VCaP (cell line): ENCODE results near the gene SH3TC1.

Experiments used
- H3K27ac ChIP-seq: fragments of 450-650 bp; 2 replicates; pipeline ENCODE4 v1.5.1; 2017
- TF ChIP-seq, protein P1 (sequence below): fragments of 450-650 bp; conservative IDR thresholded peaks from 2 replicates; pipeline ENCODE4 v1.5.1; 2017; ENCODE audit warnings: mild to moderate bottlenecking, moderate library complexity

SH3TC1 gene

DNA sequence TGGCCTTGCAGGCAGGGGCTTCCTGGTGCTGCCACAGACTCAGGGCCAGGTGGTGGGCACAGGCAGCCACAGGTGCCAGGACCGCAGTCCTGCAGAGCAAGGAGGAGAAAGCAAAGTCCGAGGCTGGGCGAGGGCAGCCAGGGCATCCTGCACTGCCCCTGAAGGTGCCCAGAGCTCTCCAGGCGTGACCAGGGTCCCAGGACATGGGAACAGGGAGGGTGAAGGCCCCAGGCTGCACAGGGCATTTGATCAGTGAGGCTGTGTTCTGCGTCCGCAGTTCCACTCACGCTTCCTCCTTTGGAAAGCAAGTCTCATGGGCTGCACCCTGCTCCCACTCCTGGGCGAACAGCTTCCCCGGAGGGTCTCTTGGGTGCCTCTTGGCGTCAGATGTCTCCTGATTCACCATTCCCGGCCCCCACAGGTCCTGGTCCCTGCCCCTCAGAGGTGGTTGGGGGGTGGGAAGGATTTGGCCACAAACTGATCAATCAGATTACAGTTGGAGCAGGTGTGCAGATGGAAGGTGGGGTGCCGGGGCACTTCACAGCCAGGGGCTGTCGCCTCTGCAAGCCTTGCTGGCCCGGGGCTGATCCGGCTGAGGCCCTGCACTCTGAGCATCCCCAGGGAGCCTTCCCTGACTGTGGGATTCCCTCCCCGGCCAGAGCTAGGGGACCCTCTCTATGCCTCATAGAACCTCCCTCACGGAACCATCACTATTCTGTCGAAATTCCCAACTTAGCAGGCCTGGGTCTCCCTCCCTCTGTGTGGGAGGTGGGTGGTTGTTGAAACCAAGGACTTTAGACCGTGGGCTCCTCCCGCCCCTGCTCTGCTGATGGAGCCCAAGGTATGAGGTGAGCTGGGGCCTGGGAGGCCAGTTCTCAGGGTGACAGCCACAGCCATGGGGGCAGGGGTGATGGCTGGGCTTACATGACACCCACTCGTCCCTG is 3.3 kb downstream of the SH3TC1 start:
- TF ChIP-seq, protein P1, sequence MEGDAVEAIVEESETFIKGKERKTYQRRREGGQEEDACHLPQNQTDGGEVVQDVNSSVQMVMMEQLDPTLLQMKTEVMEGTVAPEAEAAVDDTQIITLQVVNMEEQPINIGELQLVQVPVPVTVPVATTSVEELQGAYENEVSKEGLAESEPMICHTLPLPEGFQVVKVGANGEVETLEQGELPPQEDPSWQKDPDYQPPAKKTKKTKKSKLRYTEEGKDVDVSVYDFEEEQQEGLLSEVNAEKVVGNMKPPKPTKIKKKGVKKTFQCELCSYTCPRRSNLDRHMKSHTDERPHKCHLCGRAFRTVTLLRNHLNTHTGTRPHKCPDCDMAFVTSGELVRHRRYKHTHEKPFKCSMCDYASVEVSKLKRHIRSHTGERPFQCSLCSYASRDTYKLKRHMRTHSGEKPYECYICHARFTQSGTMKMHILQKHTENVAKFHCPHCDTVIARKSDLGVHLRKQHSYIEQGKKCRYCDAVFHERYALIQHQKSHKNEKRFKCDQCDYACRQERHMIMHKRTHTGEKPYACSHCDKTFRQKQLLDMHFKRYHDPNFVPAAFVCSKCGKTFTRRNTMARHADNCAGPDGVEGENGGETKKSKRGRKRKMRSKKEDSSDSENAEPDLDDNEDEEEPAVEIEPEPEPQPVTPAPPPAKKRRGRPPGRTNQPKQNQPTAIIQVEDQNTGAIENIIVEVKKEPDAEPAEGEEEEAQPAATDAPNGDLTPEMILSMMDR, result no peak
- peak overlapping the region; percentile 90; the same call in 1 of the 2 replicates for H3K27ac ChIP-seq

DNA sequence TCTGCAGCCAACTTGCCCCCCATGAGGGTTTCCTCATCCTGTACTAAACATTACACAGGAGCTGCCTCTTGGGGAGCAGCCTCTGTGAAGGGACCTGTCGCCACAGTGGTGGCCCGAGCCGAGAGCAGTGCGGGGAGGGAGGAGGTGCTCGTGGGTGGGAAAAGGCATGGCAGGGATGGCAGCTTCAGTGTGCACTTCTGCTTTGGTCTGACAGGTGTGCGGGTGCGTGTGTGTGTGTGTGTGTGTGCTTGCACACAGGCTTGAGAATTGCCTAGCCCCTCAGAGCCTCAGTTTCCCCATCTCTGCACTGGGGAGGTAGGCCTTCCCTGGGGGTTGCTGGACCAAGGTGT is 3.9 kb downstream of the SH3TC1 start:
- H3K27ac ChIP-seq, result no peak overlapping the region
- TF ChIP-seq, protein P1, result no peak

DNA sequence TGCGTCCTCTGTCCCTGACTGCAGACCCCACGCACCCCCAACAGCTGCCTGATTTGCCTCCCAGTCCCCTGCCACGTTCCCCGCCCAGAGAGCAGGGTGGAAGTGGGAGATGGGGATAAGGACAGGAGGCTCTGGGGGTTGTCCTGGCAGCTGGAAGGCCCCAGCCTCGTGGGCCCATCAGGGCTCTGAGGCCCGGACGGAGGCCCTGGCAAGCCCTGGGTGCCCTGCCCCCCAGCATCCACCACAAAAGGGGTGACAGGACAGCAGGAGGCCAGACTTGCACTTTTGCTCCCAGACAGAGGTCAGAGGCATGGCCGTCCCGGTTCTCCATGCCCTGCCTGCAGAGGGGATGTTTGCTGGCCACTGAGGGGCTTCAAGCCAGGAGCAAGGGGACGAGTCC is 4.7 kb downstream of the SH3TC1 start:
- TF ChIP-seq, protein P1, result no peak
- H3K27ac ChIP-seq, result no peak overlapping the region; the same call in 1 of the 2 replicates

DNA sequence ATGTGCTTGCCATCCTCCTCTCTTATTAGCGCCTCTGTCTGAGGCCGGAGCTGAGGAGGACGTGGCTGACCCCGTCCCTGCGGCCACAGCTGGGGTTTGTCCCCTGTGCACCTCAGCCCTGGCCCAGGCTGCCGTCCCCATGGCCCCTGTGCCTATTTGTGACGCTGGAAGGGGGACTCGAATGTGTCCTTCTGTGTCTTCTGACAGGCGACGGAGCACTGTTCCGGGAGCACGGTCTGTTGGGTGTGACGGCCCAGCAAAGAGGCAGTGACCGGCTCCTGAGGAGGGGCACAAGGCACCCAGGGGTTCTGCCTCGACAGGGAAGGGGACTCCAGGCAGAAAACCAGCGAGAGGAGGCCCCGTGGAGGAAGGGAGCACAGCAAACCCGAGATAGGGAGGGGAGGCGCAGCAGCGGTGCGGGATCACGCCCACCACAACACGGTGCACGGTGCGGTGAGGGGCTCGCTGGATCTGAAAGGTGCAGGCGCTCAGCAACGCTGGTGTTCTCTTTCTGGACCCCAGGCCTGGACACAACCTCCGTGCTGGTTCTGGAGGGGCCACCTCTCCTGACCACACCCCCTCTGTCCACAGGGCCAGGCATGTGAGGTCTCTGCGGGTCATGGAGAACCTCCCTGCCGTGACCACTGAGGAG is 5.6 kb downstream of the SH3TC1 start:
- TF ChIP-seq, protein P1, result no peak
- no peak overlapping the region for H3K27ac ChIP-seq

DNA sequence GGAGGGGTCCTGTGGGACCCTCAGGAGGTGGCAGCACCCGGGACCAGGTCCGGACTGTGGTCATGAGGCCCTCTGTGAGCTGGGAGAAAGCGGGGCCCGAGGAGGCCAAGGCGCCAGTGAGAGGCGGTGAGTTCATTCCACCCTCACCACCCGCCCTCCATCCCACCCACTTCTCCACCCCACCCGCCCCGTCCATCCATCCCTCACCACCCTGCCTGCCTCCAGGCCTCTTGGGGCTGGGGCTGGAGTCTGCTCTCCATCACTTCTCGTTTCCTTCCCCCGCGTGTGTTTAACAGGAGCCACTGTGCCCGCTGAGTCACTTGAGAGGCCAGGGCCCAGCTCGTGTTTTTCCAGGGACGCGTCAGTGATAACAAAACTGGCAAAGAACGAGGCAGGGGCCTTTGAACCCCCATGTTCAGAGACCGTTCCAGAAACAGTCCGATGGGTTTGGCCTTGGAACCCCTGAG is 6.2 kb downstream of the SH3TC1 start:
- no peak overlapping the region for H3K27ac ChIP-seq

DNA sequence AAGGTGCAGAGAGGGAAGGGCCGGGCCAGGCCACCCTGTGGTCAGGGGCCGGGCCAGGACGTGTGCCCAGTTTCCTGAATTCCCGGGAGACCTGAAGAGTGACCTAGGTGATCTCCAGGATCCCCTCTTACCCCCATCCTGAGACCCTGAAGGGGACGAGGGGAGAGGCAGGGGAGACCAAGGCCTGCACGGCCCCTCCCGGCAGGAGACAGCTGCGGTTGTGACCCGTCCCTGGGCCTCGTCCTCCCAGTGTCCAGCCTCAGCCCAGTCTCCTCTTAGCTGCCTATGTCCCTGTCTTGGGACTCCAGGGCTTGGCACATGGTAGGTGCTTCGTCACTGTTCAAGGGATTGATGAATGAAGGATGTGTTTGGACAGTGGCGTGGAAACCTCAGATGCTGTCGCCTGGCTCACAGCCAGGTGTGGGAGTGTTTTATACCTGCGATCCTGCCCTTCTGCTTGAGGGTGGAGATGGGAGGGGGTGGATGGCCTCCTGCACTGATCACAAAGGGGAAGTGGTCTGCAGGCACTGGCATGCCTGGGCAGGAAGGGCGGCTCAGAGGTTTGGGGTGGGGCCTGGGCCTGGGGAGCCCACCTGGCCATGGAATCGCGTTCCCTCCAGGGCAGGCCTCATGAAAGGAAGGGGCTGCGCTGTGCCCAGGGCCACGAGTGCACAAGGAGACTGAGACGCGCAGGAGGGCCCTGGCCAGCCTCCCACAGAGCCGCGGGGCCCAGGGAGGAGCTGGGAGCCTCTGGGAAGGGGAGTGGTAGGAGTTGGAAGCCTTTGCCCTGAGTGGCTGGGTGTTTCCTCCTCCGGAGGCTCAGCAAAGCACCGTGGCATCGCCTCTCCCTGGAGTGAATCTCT is 6.9 kb downstream of the SH3TC1 start:
- TF ChIP-seq, protein P1, result no peak
- H3K27ac ChIP-seq, result no peak overlapping the region

More for the DNA sequence above, 6.2 kb downstream of the SH3TC1 start:
- TF ChIP-seq, protein P1, result no peak
